Thyroid gland (tissue), 4 donors: Measurements from ENCODE around the gene DLGAP1.

Source experiments
- POLR2A ChIP-seq, 2 donors: fragments of 450-650 bp; IDR thresholded peaks; one replicate each; pipeline ENCODE4 v1.6.1; 2017; ENCODE audit warnings: antibody characterized with exemption in 2 of 2, mild to moderate bottlenecking in 2 of 2, moderate library complexity in 1 of 2
- TF ChIP-seq, protein P1 (sequence below), 6 experiments: fragments of 200-600 bp in 3 of 6; fragments of 450-650 bp in 3 of 6; sonication (generic) in 3 of 6; IDR thresholded peaks; one replicate each; pipeline ENCODE4 v1.5.1; 2016 to 2019; ENCODE audit warnings: antibody characterized with exemption in 6 of 6, mild to moderate bottlenecking in 2 of 6, inconsistent platforms in 1 of 6, moderate library complexity in 1 of 6

DNA sequence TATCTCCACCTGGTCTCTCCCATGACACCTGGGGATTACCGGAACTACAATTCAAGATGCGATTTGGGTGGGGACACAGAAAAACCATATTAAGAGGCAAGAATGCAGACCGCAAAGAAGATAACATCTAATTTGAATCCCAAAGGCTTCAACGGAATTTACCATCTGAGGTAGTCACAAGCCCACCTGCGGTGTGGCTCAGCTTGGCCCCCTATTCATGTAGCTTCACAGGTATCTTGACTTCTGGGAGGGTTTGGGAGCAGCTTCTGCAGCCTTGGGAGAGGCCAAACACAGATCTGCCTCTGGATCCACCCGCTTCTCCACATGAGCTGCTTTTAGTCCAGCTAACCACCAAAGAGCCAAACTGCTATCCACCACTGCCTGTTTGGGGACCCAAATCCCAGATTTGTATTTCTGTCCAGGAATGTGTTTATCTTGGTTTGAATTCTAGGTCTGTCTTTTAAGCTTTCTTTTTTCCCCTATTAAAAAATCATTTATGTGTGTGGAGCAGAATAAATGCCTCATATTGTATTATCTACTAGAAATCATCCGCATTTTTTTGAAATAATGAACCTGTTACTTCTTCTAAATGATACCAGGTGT, 247.6 kb downstream of the DLGAP1 start:
- TF ChIP-seq, protein P1, sequence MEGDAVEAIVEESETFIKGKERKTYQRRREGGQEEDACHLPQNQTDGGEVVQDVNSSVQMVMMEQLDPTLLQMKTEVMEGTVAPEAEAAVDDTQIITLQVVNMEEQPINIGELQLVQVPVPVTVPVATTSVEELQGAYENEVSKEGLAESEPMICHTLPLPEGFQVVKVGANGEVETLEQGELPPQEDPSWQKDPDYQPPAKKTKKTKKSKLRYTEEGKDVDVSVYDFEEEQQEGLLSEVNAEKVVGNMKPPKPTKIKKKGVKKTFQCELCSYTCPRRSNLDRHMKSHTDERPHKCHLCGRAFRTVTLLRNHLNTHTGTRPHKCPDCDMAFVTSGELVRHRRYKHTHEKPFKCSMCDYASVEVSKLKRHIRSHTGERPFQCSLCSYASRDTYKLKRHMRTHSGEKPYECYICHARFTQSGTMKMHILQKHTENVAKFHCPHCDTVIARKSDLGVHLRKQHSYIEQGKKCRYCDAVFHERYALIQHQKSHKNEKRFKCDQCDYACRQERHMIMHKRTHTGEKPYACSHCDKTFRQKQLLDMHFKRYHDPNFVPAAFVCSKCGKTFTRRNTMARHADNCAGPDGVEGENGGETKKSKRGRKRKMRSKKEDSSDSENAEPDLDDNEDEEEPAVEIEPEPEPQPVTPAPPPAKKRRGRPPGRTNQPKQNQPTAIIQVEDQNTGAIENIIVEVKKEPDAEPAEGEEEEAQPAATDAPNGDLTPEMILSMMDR (IDR thresholded peaks at IDR 0.05): no peak
- TF ChIP-seq POLR2A (IDR thresholded peaks at IDR 0.05): no peak
